D721Med (cell line): ENCODE data around the gene PLCH2.

Experiments used
- DNase-seq: peaks from one replicate; pipeline ENCODE4 v3.0.0; 2011; ENCODE audit warnings: low spot score; ENCODE audit not compliant: insufficient read length
- FAIRE-seq: peaks from 2 replicates; lab custom pipeline; 2011; peaks lifted over from hg19 to GRCh38; lab: Jason Lieb, UNC
- CTCF ChIP-seq: IDR thresholded peaks from 2 replicates; pipeline ENCODE4 v1.5.1; 2012; ENCODE audit warnings: mild to moderate bottlenecking, control low read depth; ENCODE audit not compliant: insufficient read depth; ENCODE audit errors: missing control alignments

The PLCH2 gene

DNA sequence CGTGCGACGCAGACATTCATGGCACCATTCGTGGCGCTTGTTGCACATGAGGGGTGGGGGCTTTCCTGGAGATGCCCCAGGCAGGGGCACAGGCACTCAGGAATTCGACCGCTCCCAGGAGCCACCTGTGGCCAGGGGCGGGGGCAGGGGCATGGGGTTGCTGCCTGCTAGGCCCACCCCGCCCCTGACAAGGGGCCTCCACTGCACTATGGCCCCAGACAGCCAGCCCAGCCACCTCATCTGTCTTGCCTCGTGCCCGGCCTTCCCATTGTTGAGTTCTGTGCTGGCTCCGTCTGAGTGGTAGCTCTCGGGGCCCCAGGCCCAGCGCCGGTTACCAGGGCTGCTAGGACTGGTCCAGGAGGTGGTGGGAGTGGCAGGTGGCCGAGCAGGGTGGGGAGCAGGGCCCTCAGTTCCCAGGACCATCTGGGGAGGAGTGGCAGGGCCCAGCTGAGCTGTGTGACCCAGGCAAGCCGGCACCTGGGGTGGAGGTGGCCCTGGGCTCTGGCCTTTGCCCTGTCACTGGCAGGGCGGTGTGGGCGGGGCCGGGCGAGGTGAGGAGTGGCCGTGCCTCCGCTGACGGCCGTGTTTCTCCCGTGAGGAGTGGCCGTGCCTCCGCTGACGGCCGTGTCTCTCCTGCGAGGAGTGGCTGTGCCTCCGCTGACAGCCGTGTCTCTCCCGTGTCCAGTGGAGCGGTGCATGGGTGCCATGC is 1.9 kb downstream of the PLCH2 start:
- FAIRE-seq (no peak), DNase-seq (no peak)
- no peak for TF ChIP-seq CTCF

DNA sequence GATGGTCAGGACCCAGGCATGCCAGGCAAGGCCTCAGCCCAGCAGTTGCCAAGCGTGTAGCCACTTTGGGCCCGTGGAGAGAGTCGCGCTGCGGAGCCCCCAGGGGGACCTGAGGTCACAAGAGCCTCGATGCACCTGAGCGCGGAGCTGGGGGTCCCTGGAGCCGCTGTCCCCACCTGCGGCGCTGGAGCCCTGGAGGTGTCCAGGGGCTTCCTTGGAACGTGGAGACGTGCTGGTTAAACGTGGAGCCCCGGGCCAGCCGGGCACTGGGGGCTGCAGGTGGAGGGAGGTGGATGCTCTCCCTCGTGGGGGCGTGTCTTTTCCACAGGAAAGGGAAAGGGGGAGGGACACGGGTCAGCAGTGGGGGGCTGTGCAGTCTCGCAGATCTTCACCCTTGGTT is 3.1 kb downstream of the PLCH2 start:
- no peak for TF ChIP-seq CTCF
- no peak for DNase-seq
- no peak for FAIRE-seq

GRCh38 chr1:2479618-2480017 is 3.5 kb downstream of the PLCH2 start:
- DNase-seq (no peak), FAIRE-seq (no peak)
- TF ChIP-seq CTCF = no peak

GRCh38 chr1:2480236-2480985 is 4.3 kb downstream of the PLCH2 start:
- DNase-seq (no peak), FAIRE-seq (no peak)
- TF ChIP-seq CTCF = no peak

GRCh38 chr1:2480986-2481364 is 4.9 kb downstream of the PLCH2 start:
- FAIRE-seq = no peak
- DNase-seq = no peak
- TF ChIP-seq CTCF = no peak

- no peak for TF ChIP-seq CTCF
- FAIRE-seq (no peak), DNase-seq (no peak)
Measured at GRCh38 chr1:2481885-2482284, 5.8 kb downstream of the PLCH2 start.

- TF ChIP-seq CTCF = no peak
- DNase-seq = no peak
- FAIRE-seq = no peak
Measured at GRCh38 chr1:2482588-2482987, 6.5 kb downstream of the PLCH2 start.
